Smooth muscle cell (in vitro differentiated cells): Measurements from ENCODE around the gene ZNF3. TPM values are rescaled to one million over a fixed set of nuclear protein-coding genes. Genes with fewer than 3 reads are reported as not detected.

ENCODE experiments used
- DNase-seq: peaks from one replicate; lab custom pipeline; 2025; ENCODE audit not compliant: unreplicated experiment; lab: John Stamatoyannopoulos, UW
- H2AFZ ChIP-seq: fragments of 200-600 bp; sonication (generic); 2 replicates; pipeline ENCODE4 v1.6.0; 2016; ENCODE audit warnings: antibody characterized with exemption, low read depth, mild to moderate bottlenecking
- H3F3A ChIP-seq: fragments of 200-600 bp; sonication (generic); 2 replicates; pipeline ENCODE4 v1.6.0; 2017; ENCODE audit warnings: antibody characterized with exemption, low read depth
- H3K27ac ChIP-seq: fragments of 200-600 bp; sonication (generic); 2 replicates; pipeline ENCODE4 v1.5.1; 2016; ENCODE audit warnings: low read depth, mild to moderate bottlenecking
- H3K27me3 ChIP-seq: fragments of 200-600 bp; sonication (generic); 2 replicates; pipeline ENCODE4 v1.6.1; 2016; ENCODE audit warnings: low read depth, mild to moderate bottlenecking
- H3K36me3 ChIP-seq: fragments of 200-600 bp; sonication (generic); 2 replicates; pipeline ENCODE4 v1.5.1; 2016; ENCODE audit warnings: low read depth
- H3K4me1 ChIP-seq: fragments of 200-600 bp; sonication (generic); 2 replicates; pipeline ENCODE4 v1.5.1; 2016; ENCODE audit warnings: low read depth
- H3K4me2 ChIP-seq: fragments of 200-600 bp; sonication (generic); 2 replicates; pipeline ENCODE4 v1.6.0; 2016; ENCODE audit warnings: mild to moderate bottlenecking
- H3K4me3 ChIP-seq: fragments of 200-600 bp; sonication (generic); 2 replicates; pipeline ENCODE4 v1.5.1; 2016; ENCODE audit warnings: mild to moderate bottlenecking
- H3K79me2 ChIP-seq: fragments of 200-600 bp; sonication (generic); 2 replicates; pipeline ENCODE4 v1.6.0; 2016; ENCODE audit warnings: low read depth, mild to moderate bottlenecking
- H3K9ac ChIP-seq: fragments of 200-600 bp; sonication (generic); 2 replicates; pipeline ENCODE4 v1.6.0; 2016; ENCODE audit warnings: low read depth
- H3K9me3 ChIP-seq: fragments of 200-600 bp; sonication (generic); replicated peaks from 2 replicates; pipeline ENCODE4 v1.5.1; 2016; ENCODE audit warnings: low read depth
- H4K20me1 ChIP-seq: fragments of 200-600 bp; sonication (generic); 2 replicates; pipeline ENCODE4 v1.6.0; 2016; ENCODE audit warnings: low read depth
- WGBS: methylation state at CpG from one replicate; pipeline ENCODE4 v1.1.7; 2016; ENCODE audit warnings: low lambda C conversion rate; 5-methylcytosine and 5-hydroxymethylcytosine counted together
- polyA plus RNA-seq: library from polyadenylated mRNA; unstranded; fragments of >200 nt; fragmentation: Nextera tagmentation; extraction: Ambion mirVana; gene quantifications from 2 replicates; pipeline ENCODE4 v1.2.1, GENCODE V29; 2016
- total RNA-seq: library from RNA; depleted of rRNA; stranded (reverse); fragments of >200 nt; gene quantifications from 2 replicates; pipeline ENCODE4 v1.2.3, GENCODE V29; 2014
- TF ChIP-seq, protein P1 (sequence below): fragments of 200-600 bp; sonication (generic); IDR thresholded peaks from 2 replicates; pipeline ENCODE4 v1.5.1; 2017; ENCODE audit warnings: borderline replicate concordance, mild to moderate bottlenecking, antibody characterized with exemption; ENCODE audit not compliant: insufficient read depth, poor library complexity, severe bottlenecking

Gene ZNF3
- total and polyA plus RNA-seq, 2 experiments from 2014 or later: 21.6 to 22.0 TPM

GRCh38 chr7:100034871-100035510 lies 46.5 kb downstream of the ZNF3 start:
- no peaks in the 10 kb centered on the region for H4K20me1 ChIP-seq
- H3K27ac ChIP-seq: peak overlapping the region; percentile 67
- H3K9me3 ChIP-seq: no peaks in the 10 kb centered on the region
- no peak for DNase-seq
- H3K9ac ChIP-seq: no peak overlapping the region
- H3F3A ChIP-seq: peaks cover 7% of the 10 kb centered on the region
- H3K4me2 ChIP-seq: no peak overlapping the region
- WGBS: 69% methylated on average over 8 of the region's 8 CpGs
- peaks cover 21% of the 10 kb centered on the region for H3K36me3 ChIP-seq
- no peak overlapping the region for H2AFZ ChIP-seq
- H3K27me3 ChIP-seq: no peaks in the 10 kb centered on the region
- H3K4me1 ChIP-seq: no peaks in the 10 kb centered on the region
- no peak overlapping the region for H3K4me3 ChIP-seq
- TF ChIP-seq, protein P1, sequence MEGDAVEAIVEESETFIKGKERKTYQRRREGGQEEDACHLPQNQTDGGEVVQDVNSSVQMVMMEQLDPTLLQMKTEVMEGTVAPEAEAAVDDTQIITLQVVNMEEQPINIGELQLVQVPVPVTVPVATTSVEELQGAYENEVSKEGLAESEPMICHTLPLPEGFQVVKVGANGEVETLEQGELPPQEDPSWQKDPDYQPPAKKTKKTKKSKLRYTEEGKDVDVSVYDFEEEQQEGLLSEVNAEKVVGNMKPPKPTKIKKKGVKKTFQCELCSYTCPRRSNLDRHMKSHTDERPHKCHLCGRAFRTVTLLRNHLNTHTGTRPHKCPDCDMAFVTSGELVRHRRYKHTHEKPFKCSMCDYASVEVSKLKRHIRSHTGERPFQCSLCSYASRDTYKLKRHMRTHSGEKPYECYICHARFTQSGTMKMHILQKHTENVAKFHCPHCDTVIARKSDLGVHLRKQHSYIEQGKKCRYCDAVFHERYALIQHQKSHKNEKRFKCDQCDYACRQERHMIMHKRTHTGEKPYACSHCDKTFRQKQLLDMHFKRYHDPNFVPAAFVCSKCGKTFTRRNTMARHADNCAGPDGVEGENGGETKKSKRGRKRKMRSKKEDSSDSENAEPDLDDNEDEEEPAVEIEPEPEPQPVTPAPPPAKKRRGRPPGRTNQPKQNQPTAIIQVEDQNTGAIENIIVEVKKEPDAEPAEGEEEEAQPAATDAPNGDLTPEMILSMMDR: no peak
- H3K79me2 ChIP-seq: peaks cover 4% of the 10 kb centered on the region

DNA sequence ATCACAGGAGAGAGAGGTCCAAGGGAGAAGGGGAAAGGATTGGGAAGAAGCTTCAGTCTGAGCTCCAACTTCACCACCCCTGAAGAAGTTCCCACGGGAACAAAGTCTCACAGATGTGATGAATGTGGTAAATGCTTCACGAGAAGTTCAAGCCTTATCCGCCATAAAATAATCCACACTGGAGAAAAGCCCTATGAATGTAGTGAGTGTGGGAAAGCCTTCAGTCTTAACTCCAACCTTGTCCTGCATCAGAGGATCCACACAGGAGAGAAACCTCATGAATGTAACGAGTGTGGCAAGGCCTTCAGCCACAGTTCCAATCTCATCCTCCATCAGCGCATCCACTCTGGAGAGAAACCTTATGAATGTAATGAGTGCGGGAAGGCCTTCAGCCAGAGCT lies 48.0 kb downstream of the ZNF3 start:
- WGBS: 97% methylated on average over 6 of the region's 6 CpGs
- H3K9me3 ChIP-seq: no peaks in the 10 kb centered on the region
- no peaks in the 10 kb centered on the region for H3K4me1 ChIP-seq
- no peaks in the 10 kb centered on the region for H3K27me3 ChIP-seq
- no peak overlapping the region for H3K27ac ChIP-seq
- peaks cover 7% of the 10 kb centered on the region for H3F3A ChIP-seq
- H3K79me2 ChIP-seq: peaks cover 4% of the 10 kb centered on the region
- TF ChIP-seq, protein P1: no peak
- H4K20me1 ChIP-seq: no peaks in the 10 kb centered on the region
- peaks cover 21% of the 10 kb centered on the region for H3K36me3 ChIP-seq
- H3K4me3 ChIP-seq: no peak overlapping the region
- no peak for DNase-seq
- H2AFZ ChIP-seq: no peak overlapping the region
- H3K4me2 ChIP-seq: no peak overlapping the region
- no peak overlapping the region for H3K9ac ChIP-seq

DNA sequence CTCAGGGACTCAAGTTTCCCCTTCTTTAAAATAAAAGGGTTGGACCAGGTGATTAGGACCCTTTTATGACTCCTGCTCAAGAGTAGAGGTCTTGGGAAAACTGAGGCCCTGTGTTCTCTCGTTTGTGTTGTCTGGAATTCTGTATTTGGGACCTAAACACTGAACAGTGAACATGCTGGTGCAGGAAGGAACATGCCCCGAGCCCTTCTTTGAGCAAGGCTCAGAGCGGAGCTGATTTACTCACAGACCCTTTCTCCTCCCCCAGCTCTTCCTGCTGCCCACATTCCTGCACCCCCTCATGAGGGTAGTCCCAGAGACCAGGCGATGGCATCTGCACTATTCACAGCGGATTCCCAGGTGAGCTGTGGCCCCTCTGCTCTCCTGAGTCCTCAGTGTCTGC lies 51.9 kb downstream of the ZNF3 start:
- Histone ChIP-seq H3K4me2 (no peak overlapping the region), H3F3A (peaks cover 4% of the 10 kb centered on the region), H3K36me3 (peaks cover 20% of the 10 kb centered on the region), H2AFZ (no peak overlapping the region), H3K4me1 (no peaks in the 10 kb centered on the region), H3K27ac (no peak overlapping the region), H3K4me3 (no peak overlapping the region), H3K79me2 (peaks cover 4% of the 10 kb centered on the region), H4K20me1 (no peaks in the 10 kb centered on the region), H3K9ac (no peak overlapping the region), H3K27me3 (no peaks in the 10 kb centered on the region), H3K9me3 (no peaks in the 10 kb centered on the region)
- DNase-seq: no peak
- TF ChIP-seq, protein P1: no peak
- 89% methylated on average over 5 of the region's 5 CpGs for WGBS

DNA sequence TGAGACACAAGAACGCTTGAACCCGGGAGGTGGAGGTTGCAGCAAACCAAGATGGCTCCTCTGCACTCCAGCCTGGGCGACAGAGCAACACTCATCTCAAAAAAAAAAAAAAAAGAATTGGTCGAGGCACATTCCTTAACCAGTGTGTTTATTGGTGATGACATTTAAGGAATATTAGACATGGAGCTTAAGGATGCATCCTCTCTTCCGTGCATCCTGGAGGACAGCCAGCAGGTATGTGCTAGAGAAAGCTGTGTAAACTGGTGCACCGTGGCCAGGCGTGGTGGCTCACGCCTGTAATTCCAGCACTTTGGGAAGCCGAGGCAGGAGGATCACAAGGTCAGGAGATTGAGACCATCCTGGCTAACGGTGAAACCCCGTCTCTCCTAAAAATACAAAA lies 54.3 kb downstream of the ZNF3 start:
- Histone ChIP-seq H3K36me3 (peaks cover 18% of the 10 kb centered on the region), H4K20me1 (peaks cover 23% of the 10 kb centered on the region), H3K27ac (peak overlapping the region; percentile 76)

More for the DNA sequence above, 54.3 kb downstream of the ZNF3 start:
- Histone ChIP-seq H2AFZ (no peak overlapping the region), H3K79me2 (peaks cover 6% of the 10 kb centered on the region), H3K4me1 (no peaks in the 10 kb centered on the region), H3K9me3 (no peaks in the 10 kb centered on the region), H3F3A (no peaks in the 10 kb centered on the region), H3K27me3 (no peaks in the 10 kb centered on the region), H3K4me3 (no peak overlapping the region), H3K9ac (no peak overlapping the region), H3K4me2 (no peak overlapping the region)
- TF ChIP-seq, protein P1: no peak
- DNase-seq: no peak
- 93% methylated on average over 11 of the region's 11 CpGs for WGBS
